Liver (tissue), 9 donors: ENCODE data around the gene TNS2. TPM values are rescaled to one million over a fixed set of nuclear protein-coding genes. Genes with fewer than 3 reads are reported as not detected.
A peak's percentile ranks its signal among the peaks of the same experiment; 100 is the strongest.

Experiments
- DNase-seq: peaks from one replicate; pipeline ENCODE4 v3.0.0-alpha.2; 2017; ENCODE audit warnings: low spot score
- H3K27ac ChIP-seq, 2 donors: one replicate each; pipeline ENCODE4 v1.7.0; 2013; ENCODE audit warnings: inconsistent platforms in 2 of 2, low read length in 2 of 2, control low read depth in 1 of 2, low read depth in 1 of 2, mild to moderate bottlenecking in 1 of 2
- H3K27me3 ChIP-seq, 4 donors: one replicate each; pipeline versions ENCODE4 v1.6.1 to v1.7.0; 2013; ENCODE audit warnings: low read length in 3 of 4, inconsistent platforms in 1 of 4, mild to moderate bottlenecking in 1 of 4, moderate library complexity in 1 of 4; ENCODE audit not compliant: control insufficient read depth in 4 of 4, insufficient read depth in 4 of 4
- H3K36me3 ChIP-seq, 4 donors: one replicate each; pipeline versions ENCODE4 v1.6.1 to v1.7.0; 2013; ENCODE audit warnings: low read length in 3 of 4, mild to moderate bottlenecking in 3 of 4, low read depth in 1 of 4, moderate library complexity in 1 of 4; ENCODE audit not compliant: control insufficient read depth in 4 of 4, insufficient read depth in 3 of 4
- H3K4me1 ChIP-seq, 4 donors: one replicate each; pipeline versions ENCODE4 v1.6.1 to v1.7.0; 2013; ENCODE audit warnings: low read length in 3 of 4, mild to moderate bottlenecking in 3 of 4, moderate library complexity in 1 of 4; ENCODE audit not compliant: control insufficient read depth in 4 of 4, insufficient read depth in 4 of 4
- H3K4me3 ChIP-seq, 3 donors: one replicate each; pipeline versions ENCODE4 v1.6.1 to v1.7.0; 2013; ENCODE audit warnings: low read length in 3 of 3, control low read depth in 1 of 3, low read depth in 1 of 3, mild to moderate bottlenecking in 1 of 3
- H3K9ac ChIP-seq, 2 donors: one replicate each; pipeline ENCODE4 v1.7.0; 2013; ENCODE audit warnings: low read length in 2 of 2, mild to moderate bottlenecking in 2 of 2, moderate library complexity in 2 of 2, control low read depth in 1 of 2, low read depth in 1 of 2
- H3K9me3 ChIP-seq, 4 donors: one replicate each; pipeline versions ENCODE4 v1.6.1 to v1.7.0; 2013; ENCODE audit warnings: low read length in 3 of 4; ENCODE audit not compliant: control insufficient read depth in 4 of 4
- CTCF ChIP-seq: fragments of 150-350 bp; IDR thresholded peaks from 2 replicates; pipeline ENCODE4 v1.5.1; 2017; ENCODE audit warnings: improper control_type of control experiment, low read depth, low read length; ENCODE audit not compliant: missing input control
- EGR1 ChIP-seq, 2 donors: IDR thresholded peaks; 2 replicates each; pipeline ENCODE4 v1.6.1; 2016 to 2018; ENCODE audit warnings: antibody characterized with exemption in 2 of 2, low read depth in 2 of 2
- FOXA1 ChIP-seq: IDR thresholded peaks from 2 replicates; pipeline ENCODE4 v1.6.1; 2016; ENCODE audit warnings: antibody characterized with exemption
- FOXA2 ChIP-seq: IDR thresholded peaks from 2 replicates; pipeline ENCODE4 v1.6.1; 2016; ENCODE audit warnings: antibody characterized with exemption
- GABPA ChIP-seq, 2 donors: IDR thresholded peaks in 1 of 2; conservative IDR thresholded peaks in 1 of 2; 2 replicates each; pipeline ENCODE4 v1.6.1; 2016; ENCODE audit warnings: antibody characterized with exemption in 2 of 2, mild to moderate bottlenecking in 1 of 2, moderate library complexity in 1 of 2
- HNF4A ChIP-seq, 2 donors: conservative IDR thresholded peaks; 2 replicates each; pipeline ENCODE4 v1.6.1; 2016; ENCODE audit warnings: antibody characterized with exemption in 2 of 2, mild to moderate bottlenecking in 2 of 2
- HNF4G ChIP-seq: IDR thresholded peaks from 2 replicates; pipeline ENCODE4 v1.6.1; 2016; ENCODE audit warnings: antibody characterized with exemption
- NR2F2 ChIP-seq: IDR thresholded peaks from 2 replicates; pipeline ENCODE4 v1.6.1; 2016; ENCODE audit warnings: antibody characterized with exemption
- RAD21 ChIP-seq, 2 donors: IDR thresholded peaks; 2 replicates each; pipeline ENCODE4 v1.6.1; 2016; ENCODE audit warnings: antibody characterized with exemption in 2 of 2, mild to moderate bottlenecking in 2 of 2
- RXRA ChIP-seq, 2 donors: IDR thresholded peaks; 2 replicates each; pipeline ENCODE4 v1.6.1; 2017 to 2018; ENCODE audit warnings: antibody characterized with exemption in 2 of 2, mild to moderate bottlenecking in 1 of 2
- SP1 ChIP-seq: IDR thresholded peaks from 2 replicates; pipeline ENCODE4 v1.6.1; 2018; ENCODE audit warnings: antibody characterized with exemption, mild to moderate bottlenecking
- YY1 ChIP-seq: IDR thresholded peaks from 2 replicates; pipeline ENCODE4 v1.6.1; 2016; ENCODE audit warnings: antibody characterized with exemption, mild to moderate bottlenecking
- WGBS: extraction: QIAGEN DNeasy Blood & Tissue Kit; methylation state at CpG from one replicate; pipeline ENCODE4 v1.1.7; 2013; 5-methylcytosine and 5-hydroxymethylcytosine counted together
- polyA plus RNA-seq, 2 donors: library from polyadenylated mRNA; stranded (reverse) in 1 of 2; unstranded in 1 of 2; fragments of 200-250 nt in 1 of 2; fragments of >200 nt in 1 of 2; fragmentation: Nextera tagmentation in 1 of 2; extraction: Ambion mirVana in 1 of 2; gene quantifications; one replicate each; pipeline versions ENCODE4 v1.2.1 to v1.2.3, GENCODE V29; 2013 to 2015
- total RNA-seq, 2 donors: library from RNA; depleted of rRNA; stranded (reverse); fragments of >200 nt; gene quantifications; one replicate each; pipeline ENCODE4 v1.2.3, GENCODE V29; 2014
- TF ChIP-seq, protein P1 (sequence below): IDR thresholded peaks from 2 replicates; pipeline ENCODE4 v1.6.1; 2016; ENCODE audit warnings: antibody characterized with exemption
- TF ChIP-seq, protein P2 (sequence below): IDR thresholded peaks from 2 replicates; pipeline ENCODE4 v1.6.1; 2016; ENCODE audit warnings: antibody characterized with exemption
- TF ChIP-seq, protein P3 (sequence below): IDR thresholded peaks from 2 replicates; pipeline ENCODE4 v1.6.1; 2016; ENCODE audit warnings: antibody characterized with exemption
- donor health status: healthy.
- donor health status: healthy.
- donor health status: healthy.
- donor health status: healthy.
- donor health status: healthy.

The TNS2 gene
- total and polyA plus RNA-seq, 4 donors = 11.7 to 94.0 (median 46.0) TPM

- peaks cover 18 to 55% (median 31%) of the 10 kb centered on the region in 4 donors for H3K4me1 ChIP-seq
- DNase-seq = no peak
- peaks cover 7 to 44% (median 34%) of the 10 kb centered on the region in 4 donors for H3K36me3 ChIP-seq
- no peak overlapping the region for H3K4me3 ChIP-seq
- WGBS = 84% methylated on average over 35 of the region's 35 CpGs
- H3K9me3 ChIP-seq = no peaks in the 10 kb centered on the region
- no peak overlapping the region for H3K9ac ChIP-seq
- TF ChIP-seq FOXA1 (no peak), NR2F2 (no peak), RAD21 (IDR thresholded peaks at IDR 0.05) (no peak)
- TF ChIP-seq, protein P1, sequence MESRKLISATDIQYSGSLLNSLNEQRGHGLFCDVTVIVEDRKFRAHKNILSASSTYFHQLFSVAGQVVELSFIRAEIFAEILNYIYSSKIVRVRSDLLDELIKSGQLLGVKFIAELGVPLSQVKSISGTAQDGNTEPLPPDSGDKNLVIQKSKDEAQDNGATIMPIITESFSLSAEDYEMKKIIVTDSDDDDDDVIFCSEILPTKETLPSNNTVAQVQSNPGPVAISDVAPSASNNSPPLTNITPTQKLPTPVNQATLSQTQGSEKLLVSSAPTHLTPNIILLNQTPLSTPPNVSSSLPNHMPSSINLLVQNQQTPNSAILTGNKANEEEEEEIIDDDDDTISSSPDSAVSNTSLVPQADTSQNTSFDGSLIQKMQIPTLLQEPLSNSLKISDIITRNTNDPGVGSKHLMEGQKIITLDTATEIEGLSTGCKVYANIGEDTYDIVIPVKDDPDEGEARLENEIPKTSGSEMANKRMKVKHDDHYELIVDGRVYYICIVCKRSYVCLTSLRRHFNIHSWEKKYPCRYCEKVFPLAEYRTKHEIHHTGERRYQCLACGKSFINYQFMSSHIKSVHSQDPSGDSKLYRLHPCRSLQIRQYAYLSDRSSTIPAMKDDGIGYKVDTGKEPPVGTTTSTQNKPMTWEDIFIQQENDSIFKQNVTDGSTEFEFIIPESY = no peak
- no peaks in the 10 kb centered on the region for H3K27me3 ChIP-seq
- no peak overlapping the region for H3K27ac ChIP-seq
Measured at GRCh38 chr12:53058674-53059433, 9.0 kb downstream of the TNS2 start.

- Histone ChIP-seq H3K9me3 (no peaks in the 10 kb centered on the region), H3K36me3 (peaks cover 7 to 51% (median 36%) of the 10 kb centered on the region in 4 donors), H3K27me3 (no peaks in the 10 kb centered on the region), H3K27ac (no peak overlapping the region), H3K4me3 (no peak overlapping the region), H3K4me1 (peaks cover 18 to 52% (median 28%) of the 10 kb centered on the region in 4 donors), H3K9ac (no peak overlapping the region)
- TF ChIP-seq RXRA (IDR thresholded peaks at IDR 0.05) (no peak), GABPA (IDR thresholded peaks at IDR 0.05 in 1 of 2, conservative IDR thresholded peaks at IDR 0.05 in 1 of 2) (no peak), YY1 (no peak), EGR1 (IDR thresholded peaks at IDR 0.05; ENCODE audit: low read depth in 2 of 2) (no peak), FOXA2 (no peak)
- TF ChIP-seq, protein P2, sequence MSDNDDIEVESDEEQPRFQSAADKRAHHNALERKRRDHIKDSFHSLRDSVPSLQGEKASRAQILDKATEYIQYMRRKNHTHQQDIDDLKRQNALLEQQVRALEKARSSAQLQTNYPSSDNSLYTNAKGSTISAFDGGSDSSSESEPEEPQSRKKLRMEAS = no peak
- TF ChIP-seq, protein P1 = no peak
- no peak for DNase-seq
- 91% methylated on average over 24 of the region's 24 CpGs for WGBS
Measured at GRCh38 chr12:53059434-53060063, 9.7 kb downstream of the TNS2 start.

DNA sequence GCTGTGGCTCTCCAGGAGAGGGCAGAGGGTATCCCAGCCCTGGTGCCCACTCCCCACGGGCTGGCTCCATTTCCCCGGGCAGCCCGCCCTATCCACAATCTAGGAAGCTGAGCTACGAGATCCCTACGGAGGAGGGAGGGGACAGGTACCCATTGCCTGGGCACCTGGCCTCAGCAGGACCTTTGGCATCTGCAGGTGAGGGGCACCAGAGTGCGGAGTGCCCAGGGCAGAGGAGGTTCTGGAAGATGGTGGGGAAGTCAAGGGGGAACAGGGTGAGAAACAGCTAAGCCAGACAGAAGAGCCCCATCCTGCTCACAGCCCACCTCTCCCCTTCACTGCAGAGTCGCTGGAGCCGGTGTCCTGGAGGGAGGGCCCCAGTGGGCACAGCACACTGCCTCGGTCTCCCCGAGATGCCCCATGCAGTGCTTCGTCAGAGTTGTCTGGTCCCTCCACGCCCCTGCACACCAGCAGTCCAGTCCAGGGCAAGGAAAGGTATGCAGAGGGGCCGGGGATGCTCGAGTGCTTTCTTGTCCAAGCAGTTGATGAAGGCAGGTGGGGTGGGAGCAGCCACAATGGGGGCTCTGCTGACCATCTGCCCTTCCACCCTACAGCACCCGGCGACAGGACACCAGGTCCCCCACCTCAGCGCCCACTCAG, 10.3 kb downstream of the TNS2 start:
- Histone ChIP-seq H3K4me1 (peaks cover 18 to 49% (median 28%) of the 10 kb centered on the region in 4 donors), H3K36me3 (peaks cover 7 to 52% (median 36%) of the 10 kb centered on the region in 4 donors), H3K9ac (no peak overlapping the region), H3K9me3 (no peaks in the 10 kb centered on the region), H3K27me3 (no peaks in the 10 kb centered on the region), H3K27ac (peak overlapping the region; percentile 63 to 71), H3K4me3 (no peak overlapping the region)
- 83% methylated on average over 17 of the region's 17 CpGs for WGBS
- DNase-seq = no peak
- TF ChIP-seq HNF4G (no peak), CTCF (no peak), FOXA1 (no peak), YY1 (no peak), RAD21 (IDR thresholded peaks at IDR 0.05) (no peak), RXRA (IDR thresholded peaks at IDR 0.05) (no peak), SP1 (no peak), EGR1 (IDR thresholded peaks at IDR 0.05; ENCODE audit: low read depth in 2 of 2) (no peak), HNF4A (conservative IDR thresholded peaks at IDR 0.05) (no peak), GABPA (IDR thresholded peaks at IDR 0.05 in 1 of 2, conservative IDR thresholded peaks at IDR 0.05 in 1 of 2) (no peak)
- TF ChIP-seq, protein P1 = no peak
- TF ChIP-seq, protein P3, sequence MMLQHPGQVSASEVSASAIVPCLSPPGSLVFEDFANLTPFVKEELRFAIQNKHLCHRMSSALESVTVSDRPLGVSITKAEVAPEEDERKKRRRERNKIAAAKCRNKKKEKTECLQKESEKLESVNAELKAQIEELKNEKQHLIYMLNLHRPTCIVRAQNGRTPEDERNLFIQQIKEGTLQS = no peak
